WI38 (cell line): Measurements from ENCODE around the gene PFN2.

ENCODE experiments used
- H3K4me3 ChIP-seq: 2 replicates; pipeline ENCODE4 v1.5.1; 2011; ENCODE audit warnings: low read depth, mild to moderate bottlenecking, control low read depth, low read length
- CTCF ChIP-seq: IDR thresholded peaks from 2 replicates; pipeline ENCODE4 v1.5.1; 2012; ENCODE audit warnings: low read depth, mild to moderate bottlenecking, control low read depth, low read length

The PFN2 gene

GRCh38 chr3:149970716-149971402 lies at the start of gene PFN2:
TSS of gene PFN2 (minus strand) at chr3:149970895. CDS start at chr3:149970856, 39 bp downstream.
- TF ChIP-seq CTCF, result no peak
- peak within 1 kb of the TSS; percentile 85 for H3K4me3 ChIP-seq

GRCh38 chr3:150015901-150016300 lies 45.2 kb upstream of the PFN2 start:
- no peak overlapping the region for H3K4me3 ChIP-seq
- TF ChIP-seq CTCF, result no peak

- H3K4me3 ChIP-seq, result no peak overlapping the region
- no peak for TF ChIP-seq CTCF
These were observed 44.1 kb upstream of the PFN2 start for GRCh38 chr3:150014782-150015181.

- no peak for TF ChIP-seq CTCF
- H3K4me3 ChIP-seq, result no peak overlapping the region
These were observed 43.1 kb upstream of the PFN2 start for GRCh38 chr3:150013801-150014200.

GRCh38 chr3:150006794-150007193 lies 36.1 kb upstream of the PFN2 start:
- no peak for TF ChIP-seq CTCF
- H3K4me3 ChIP-seq, result no peak overlapping the region

GRCh38 chr3:150005243-150006112 lies 34.8 kb upstream of the PFN2 start:
- no peak for TF ChIP-seq CTCF

GRCh38 chr3:150000641-150001040 lies 29.9 kb upstream of the PFN2 start:
- H3K4me3 ChIP-seq, result no peak overlapping the region
- TF ChIP-seq CTCF, result no peak

More at GRCh38 chr3:150005243-150006112, 34.8 kb upstream of the PFN2 start:
- no peak overlapping the region for H3K4me3 ChIP-seq
